GM23248 (cell line): ENCODE data around the gene TPRA1.

Experiments
- EZH2 ChIP-seq: fragments of 200-600 bp; sonication (generic); IDR thresholded peaks from 2 replicates; pipeline ENCODE4 v1.6.1; 2018; ENCODE audit warnings: antibody characterized with exemption, mild to moderate bottlenecking; ENCODE audit not compliant: insufficient read depth, poor library complexity, severe bottlenecking
- EZH2phosphoT487 ChIP-seq: fragments of 200-600 bp; sonication (generic); IDR thresholded peaks from 2 replicates; pipeline ENCODE4 v1.6.1; 2018; ENCODE audit warnings: antibody characterized with exemption, moderate library complexity, mild to moderate bottlenecking, low read depth; ENCODE audit not compliant: insufficient read depth

GRCh38 chr3:127573912-127574311, 16.6 kb downstream of the TPRA1 start:
- TF ChIP-seq EZH2 (no peak), EZH2phosphoT487 (no peak)
